GM06990 (cell line): ENCODE results near the gene CPSF3.
"Not testable (repeated sequence)": the region's sequence is repeated elsewhere in the genome, so short reads cannot be mapped to it uniquely, and the experiment has no call there.

Experiments used
- DNase-seq: peaks from one replicate; pipeline ENCODE4 v3.0.0-alpha.2; 2011; ENCODE audit not compliant: insufficient read length; ENCODE audit errors: extremely low read depth
- H3K27me3 ChIP-seq: replicated peaks from 2 replicates; pipeline ENCODE4 v1.6.0; 2011; ENCODE audit warnings: low read length; ENCODE audit not compliant: control insufficient read depth, insufficient read depth
- H3K36me3 ChIP-seq: 2 replicates; pipeline ENCODE4 v1.5.1; 2011; ENCODE audit warnings: low read length; ENCODE audit not compliant: control insufficient read depth, insufficient read depth
- H3K4me3 ChIP-seq: replicated peaks from 2 replicates; pipeline ENCODE4 v1.5.1; 2011; ENCODE audit warnings: low read depth, mild to moderate bottlenecking, control low read depth, low read length
- CTCF ChIP-seq: IDR thresholded peaks from 2 replicates; pipeline ENCODE4 v1.5.1; 2011; ENCODE audit warnings: low read length, control low read depth, mild to moderate bottlenecking, inconsistent platforms; ENCODE audit not compliant: insufficient read depth, poor library complexity, severe bottlenecking

CPSF3 gene

GRCh38 chr2:9391961-9392720 lies 31.3 kb upstream of the CPSF3 start:
- Histone ChIP-seq H3K36me3 (no peaks in the 10 kb centered on the region), H3K4me3 (no peak overlapping the region), H3K27me3 (no peaks in the 10 kb centered on the region)
- DNase-seq, result no peak
- no peak for TF ChIP-seq CTCF

- H3K4me3 ChIP-seq, result no peak overlapping the region
- no peak for TF ChIP-seq CTCF
Measured at GRCh38 chr2:9392898-9393765, 30.3 kb upstream of the CPSF3 start.

GRCh38 chr2:9394816-9395215 lies 28.6 kb upstream of the CPSF3 start:
- Histone ChIP-seq H3K4me3 (no peak overlapping the region), H3K27me3 (no peaks in the 10 kb centered on the region)

More at GRCh38 chr2:9392898-9393765, 30.3 kb upstream of the CPSF3 start:
- Histone ChIP-seq H3K27me3 (no peaks in the 10 kb centered on the region), H3K36me3 (no peaks in the 10 kb centered on the region)
- DNase-seq, result no peak

GRCh38 chr2:9397201-9397600 lies 26.3 kb upstream of the CPSF3 start:
- Histone ChIP-seq H3K27me3 (no peaks in the 10 kb centered on the region), H3K36me3 (no peaks in the 10 kb centered on the region), H3K4me3 (no peak overlapping the region)
- no peak for DNase-seq
- TF ChIP-seq CTCF, result no peak

More at GRCh38 chr2:9394816-9395215, 28.6 kb upstream of the CPSF3 start:
- DNase-seq, result no peak
- TF ChIP-seq CTCF, result no peak
- H3K36me3 ChIP-seq, result no peaks in the 10 kb centered on the region

GRCh38 chr2:9398251-9398650 lies 25.2 kb upstream of the CPSF3 start:
- H3K4me3 ChIP-seq, H3K27me3 ChIP-seq, DNase-seq, H3K36me3 ChIP-seq: not testable (repeated sequence)

- TF ChIP-seq CTCF, result no peak
- Histone ChIP-seq H3K36me3 (no peaks in the 10 kb centered on the region), H3K4me3 (no peak overlapping the region), H3K27me3 (no peaks in the 10 kb centered on the region)
- no peak for DNase-seq
Measured at GRCh38 chr2:9398881-9399780, 24.3 kb upstream of the CPSF3 start.
